GM18498 (cell line): ENCODE measurements around the gene SLC16A3.
"Not testable (repeated sequence)": the region's sequence is repeated elsewhere in the genome, so short reads cannot be mapped to it uniquely, and the experiment has no call there.

Experiments used
- ATAC-seq: cut with Tn5 transposase; IDR thresholded peaks from one replicate; pipeline ENCODE4 v1.9.1; 2021; ENCODE audit warnings: mild to moderate bottlenecking, moderate library complexity; ENCODE audit not compliant: unreplicated experiment

Gene SLC16A3

DNA sequence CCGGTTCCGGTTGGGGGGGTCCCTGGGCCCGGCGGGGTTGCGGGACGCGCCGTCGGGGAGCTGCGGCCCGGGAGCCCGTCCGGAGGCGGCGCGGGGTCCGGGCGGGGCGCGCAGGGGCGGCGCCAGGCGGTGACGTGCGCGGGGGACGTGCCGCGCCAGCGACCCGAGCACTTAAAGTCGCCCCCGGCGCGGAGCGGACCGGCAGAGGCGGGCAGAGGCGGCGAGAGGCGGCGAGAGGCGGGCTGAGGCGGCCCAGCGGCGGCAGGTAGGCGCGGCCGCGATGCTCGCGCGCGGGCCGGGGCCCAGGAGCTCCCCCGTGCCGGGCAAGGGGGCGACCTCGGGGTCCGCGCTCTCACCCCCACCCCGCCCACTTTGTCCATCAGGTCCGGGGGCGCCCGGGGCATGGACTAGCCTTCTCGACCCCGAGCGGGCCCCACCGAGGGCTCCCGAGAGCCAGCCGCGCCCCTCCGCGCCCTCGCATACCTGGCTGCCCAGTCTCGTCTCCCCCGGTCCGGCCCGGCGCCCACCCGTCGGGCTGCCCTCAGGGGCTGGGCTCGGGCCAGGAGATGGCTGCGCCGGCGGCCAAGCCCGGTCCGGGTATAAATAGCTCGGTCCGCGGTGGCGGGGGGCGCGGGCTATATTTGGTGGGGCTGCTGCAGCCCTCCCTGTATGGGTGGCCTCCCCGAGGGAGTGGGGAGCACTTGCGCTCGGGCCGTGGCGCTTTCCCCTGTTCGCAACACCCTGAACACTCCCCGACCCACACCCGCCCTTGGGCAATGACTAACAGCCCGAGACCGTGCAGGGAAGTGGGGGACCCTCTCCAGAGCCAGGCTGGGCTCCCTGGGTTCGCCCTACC lies at the start of gene SLC16A3:
Gene SLC16A3 (plus strand): TSS at position 201 of the 856 bp plus-strand sequence. CDS start 6,967 bp downstream, outside the sequence.
- peak; percentile 50 for ATAC-seq

DNA sequence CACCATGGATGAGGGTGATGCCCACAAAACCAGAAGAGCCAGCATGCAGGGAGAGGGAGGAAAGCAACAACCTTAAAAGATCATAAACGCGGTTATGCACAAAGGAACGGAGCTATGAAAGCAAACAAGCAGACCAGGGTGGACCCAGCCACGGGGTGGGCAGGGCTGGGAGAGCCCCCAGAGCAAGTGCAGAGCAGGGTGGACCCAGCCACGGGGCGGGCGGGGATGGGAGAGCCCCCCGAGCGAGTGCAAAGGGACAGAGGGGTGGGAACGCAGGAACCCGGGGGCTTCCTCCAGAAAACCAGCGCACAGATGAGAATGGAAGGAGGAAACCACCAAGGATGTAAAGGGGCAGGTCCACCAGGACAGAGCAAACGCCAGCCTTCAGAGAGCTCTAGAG lies 49.4 kb upstream of the SLC16A3 start:
- ATAC-seq, result no peak

DNA sequence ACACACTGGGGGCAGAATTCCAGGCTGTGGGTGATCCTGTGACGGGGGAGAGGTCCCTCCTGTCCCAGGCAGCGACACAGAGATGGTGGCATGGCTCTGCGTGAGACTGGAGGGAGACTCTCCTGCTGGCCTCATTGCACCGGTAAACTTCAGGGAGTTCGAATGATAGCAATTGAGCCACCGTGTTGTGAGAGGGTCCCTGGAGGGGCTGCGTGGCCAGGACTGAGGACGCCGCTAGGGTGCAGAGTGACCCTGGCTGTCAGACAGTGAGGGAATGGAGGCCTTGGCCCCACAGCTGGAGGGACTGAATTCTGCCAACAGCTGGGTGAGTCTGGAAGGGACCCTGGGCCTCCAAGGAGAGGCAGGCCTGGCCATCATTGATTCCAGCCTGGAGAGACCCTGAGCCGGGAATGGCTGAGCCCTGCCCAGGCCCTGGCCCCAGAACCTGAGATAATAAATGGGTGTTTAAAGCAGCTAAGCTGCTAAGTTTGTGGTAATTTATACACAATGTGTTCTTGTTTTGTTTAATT lies 48.8 kb upstream of the SLC16A3 start:
- ATAC-seq, result no peak

- no peak for ATAC-seq
Observed at GRCh38 chr17:82180776-82181528, 47.9 kb upstream of the SLC16A3 start.

DNA sequence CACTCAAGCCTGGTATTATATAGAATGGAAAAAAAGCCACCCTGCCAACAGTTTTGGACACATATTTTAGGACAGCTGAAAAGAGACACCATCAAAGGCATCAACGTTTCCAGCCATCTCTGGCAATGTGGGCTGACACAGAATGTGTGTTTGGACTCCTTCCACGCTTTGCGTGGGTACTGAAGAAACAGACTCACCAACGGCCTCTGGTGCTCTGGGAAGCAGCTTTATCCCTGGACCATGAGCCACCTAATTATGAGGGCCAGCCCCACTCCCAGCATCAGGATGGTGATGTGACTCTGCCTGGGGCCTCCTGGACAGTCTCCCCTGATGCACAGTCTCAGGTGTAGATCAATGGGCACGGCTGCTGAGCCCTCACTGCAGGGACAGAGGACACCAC lies 44.1 kb upstream of the SLC16A3 start:
- no peak for ATAC-seq

- no peak for ATAC-seq
Observed at GRCh38 chr17:82186221-82186620, 42.6 kb upstream of the SLC16A3 start.

GRCh38 chr17:82187500-82187899 lies 41.3 kb upstream of the SLC16A3 start:
- no peak for ATAC-seq

DNA sequence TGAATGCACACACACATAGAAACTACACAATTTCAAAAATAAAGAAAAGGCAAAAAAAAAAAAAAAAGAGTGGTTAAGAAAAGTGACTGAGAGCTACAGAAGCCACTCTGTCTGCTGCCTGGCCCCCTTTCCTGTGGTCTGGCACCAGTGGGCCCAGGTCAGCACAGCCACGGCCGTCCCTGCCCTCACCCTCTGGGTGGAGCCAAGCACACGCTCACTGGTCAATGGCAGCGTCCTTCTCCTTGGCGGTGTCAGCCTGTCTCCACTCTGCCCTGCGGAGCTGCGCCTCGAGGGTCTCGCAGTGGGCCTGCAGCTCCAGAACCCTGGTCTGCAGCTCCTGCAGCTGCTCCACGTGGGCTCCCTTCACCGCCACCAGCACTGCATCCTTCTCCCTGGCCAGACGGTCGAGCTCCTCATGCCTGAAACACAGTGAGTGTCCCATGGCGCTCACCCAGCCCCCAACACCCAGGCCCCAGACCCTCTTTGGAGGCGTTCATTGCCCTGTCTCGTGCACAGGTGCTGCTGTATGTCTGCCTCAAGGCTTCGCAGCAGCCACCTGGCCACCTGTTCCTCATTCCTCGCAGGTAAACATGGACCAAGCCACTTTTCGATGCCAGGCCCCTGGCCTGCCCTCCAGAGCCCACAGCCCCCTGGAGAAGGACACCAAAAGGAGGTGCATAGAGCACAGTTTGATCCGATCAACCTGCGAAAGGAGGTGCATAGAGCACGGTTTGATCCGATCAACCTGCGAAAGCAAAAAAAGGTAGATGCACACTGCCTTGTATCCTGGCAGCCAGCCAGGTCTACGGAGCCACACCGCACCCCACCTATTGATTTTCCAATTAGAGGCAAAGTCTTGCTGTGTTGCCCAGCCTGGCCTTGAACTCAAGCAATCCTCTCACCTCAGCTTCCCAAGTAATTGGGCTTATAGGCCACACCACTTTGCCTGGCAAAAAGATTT lies 40.6 kb upstream of the SLC16A3 start:
- no peak for ATAC-seq

DNA sequence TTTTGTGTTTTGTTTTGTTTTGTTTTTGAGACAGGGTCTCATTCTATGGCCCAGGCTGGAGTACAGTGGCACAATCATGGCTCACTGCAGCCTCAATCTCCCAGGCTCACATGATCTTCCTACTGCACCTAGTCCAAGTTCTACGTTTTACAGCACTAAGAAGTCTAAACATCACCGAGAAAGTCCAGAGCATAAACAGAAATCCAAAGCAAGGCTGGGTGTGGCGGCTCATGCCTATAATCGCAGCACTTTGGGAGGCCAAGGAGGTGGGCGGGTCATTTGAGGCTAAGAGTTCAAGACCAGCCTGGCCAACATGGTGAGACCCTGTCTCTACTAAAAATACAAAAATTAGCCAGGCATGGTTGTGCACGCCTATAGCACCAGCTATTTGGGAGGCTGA lies 35.8 kb upstream of the SLC16A3 start:
- not testable (repeated sequence) for ATAC-seq

- ATAC-seq, result no peak
Observed at GRCh38 chr17:82193520-82194220, 35.2 kb upstream of the SLC16A3 start.

- no peak for ATAC-seq
Observed at GRCh38 chr17:82194765-82195164, 34.1 kb upstream of the SLC16A3 start.

DNA sequence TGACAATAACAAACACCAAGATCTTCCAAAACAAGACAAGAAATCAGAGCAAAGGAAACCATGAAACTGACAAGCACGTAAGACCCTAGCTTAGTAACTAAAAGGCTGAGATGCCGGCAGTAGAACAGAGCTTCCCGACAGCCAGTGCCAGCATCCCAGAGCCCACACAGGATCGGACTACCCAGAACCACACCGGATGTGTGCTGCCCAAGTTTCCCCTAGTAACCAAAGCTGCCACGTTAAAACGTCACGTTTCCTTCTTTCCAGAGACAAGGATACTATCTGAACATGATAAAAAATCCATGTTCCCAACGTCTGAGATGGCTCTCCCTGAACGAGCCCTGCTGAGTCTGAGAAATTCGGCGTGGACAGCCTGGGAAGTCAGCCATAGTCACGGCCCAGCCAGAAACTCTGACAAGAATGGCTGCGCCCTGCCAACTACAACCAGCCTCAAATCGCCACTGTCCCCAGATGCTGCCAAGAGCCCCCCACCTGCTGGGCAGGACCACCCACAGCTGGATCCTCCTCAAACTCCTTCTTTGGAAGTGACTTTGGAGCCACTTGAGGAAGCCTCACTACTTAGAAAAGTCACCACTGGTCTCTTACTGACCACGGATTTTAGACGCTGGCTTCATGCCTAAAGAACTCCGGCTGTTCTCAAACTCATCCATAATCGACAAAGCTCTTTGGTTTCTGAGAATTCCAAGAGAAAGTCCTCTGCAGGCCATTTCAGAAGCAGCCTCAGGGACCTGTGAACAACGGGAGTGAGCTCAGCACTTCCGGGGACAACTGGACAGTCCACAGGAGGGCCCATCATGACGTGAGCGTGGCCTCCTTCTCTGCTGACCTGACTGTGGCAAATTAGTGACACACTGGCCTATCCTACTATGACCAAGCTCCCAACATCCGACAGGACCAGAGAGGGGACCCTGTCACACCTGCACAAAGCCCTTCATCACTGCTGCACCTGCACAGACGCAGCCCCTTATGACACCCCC lies 32.9 kb upstream of the SLC16A3 start:
- ATAC-seq, result no peak

DNA sequence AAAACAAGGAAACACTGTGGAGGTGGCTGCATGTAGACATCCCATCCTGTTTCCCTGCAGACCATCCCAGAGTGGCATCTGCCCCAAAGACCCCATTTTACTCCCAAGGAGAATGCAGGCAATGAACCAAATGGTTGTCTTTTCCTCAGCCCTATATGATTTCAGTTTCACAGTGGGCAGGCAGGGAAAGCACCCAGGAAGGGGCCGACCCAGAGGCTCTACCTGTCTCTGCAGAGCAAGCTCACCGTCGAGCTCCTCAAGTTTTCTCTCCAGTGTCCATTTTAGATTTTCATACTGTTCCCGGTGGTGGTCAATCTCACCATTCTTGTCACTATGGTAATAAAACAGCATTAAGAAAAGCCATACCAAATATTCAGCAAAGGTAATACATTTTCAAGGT lies 30.8 kb upstream of the SLC16A3 start:
- no peak for ATAC-seq

DNA sequence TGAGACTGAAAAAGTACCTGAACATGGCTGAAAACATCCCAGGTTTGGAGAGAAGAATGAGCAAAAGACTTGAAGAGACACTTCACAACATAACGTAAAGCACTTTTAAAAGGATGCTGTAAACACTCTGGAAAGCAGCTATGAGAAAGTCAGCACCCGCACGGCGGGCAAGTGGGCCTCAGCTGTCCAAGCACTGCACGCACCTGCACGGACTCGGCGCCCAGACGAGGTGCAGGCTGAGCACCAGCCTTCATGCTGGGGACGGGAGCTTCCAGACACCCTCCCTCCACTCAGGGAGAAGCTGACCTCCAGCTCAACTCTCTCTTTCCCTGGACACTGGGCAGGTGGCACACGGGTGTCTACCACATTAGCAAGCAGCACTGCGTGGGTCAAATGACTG lies 29.3 kb upstream of the SLC16A3 start:
- no peak for ATAC-seq

DNA sequence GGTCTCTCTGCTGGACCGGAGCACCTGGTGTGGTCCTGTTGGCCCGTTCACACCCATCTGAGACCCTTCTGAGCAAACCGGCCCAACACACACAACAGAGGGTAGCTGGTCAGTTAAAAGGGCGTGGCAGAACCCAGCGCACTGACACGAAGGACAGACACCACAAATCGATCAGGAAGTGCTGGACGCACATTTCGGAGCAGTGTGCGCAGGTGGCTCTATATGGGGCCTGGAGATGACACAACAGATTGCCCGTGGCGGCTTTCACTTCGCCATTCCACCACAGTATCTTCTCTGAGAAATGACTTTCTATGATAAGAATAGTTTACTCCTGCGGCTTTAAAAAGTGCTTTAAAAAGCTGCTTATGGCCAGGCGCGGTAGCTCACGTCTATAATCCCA lies 28.7 kb upstream of the SLC16A3 start:
- ATAC-seq, result no peak

DNA sequence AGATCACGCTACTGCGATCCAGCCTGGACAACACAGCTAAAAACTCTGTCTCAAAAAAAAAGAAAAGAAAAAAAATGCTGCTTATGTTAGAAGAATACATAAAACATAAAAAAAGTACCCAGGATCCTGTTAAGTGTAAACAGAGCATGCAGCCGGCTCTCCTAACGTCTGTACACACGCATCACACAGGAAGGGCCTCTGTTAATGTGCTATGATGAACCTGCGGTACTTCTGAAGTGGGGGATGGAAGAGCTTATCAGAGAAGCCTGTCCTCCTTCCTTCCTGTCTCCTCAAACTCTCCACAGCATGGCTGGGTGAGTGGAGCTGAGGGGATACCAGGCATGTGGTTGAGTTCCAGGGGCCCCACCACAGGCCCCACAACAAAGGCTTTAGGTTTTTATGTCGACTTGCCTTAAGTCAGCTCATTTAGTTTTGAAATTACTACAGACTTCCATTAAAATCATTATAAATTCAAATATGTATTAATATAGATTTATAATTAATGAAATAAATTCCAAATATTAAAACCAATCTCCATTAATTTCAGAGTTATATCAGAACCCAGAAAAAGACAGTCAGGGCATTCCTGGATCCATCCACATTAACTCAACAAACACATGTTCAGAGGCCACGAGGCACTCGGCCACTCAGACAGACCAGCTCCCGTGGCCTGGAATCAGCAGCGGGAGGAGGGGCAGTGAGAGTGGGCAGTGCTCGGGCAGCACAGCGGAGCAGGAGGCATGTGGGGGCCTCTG lies 27.9 kb upstream of the SLC16A3 start:
- no peak for ATAC-seq

DNA sequence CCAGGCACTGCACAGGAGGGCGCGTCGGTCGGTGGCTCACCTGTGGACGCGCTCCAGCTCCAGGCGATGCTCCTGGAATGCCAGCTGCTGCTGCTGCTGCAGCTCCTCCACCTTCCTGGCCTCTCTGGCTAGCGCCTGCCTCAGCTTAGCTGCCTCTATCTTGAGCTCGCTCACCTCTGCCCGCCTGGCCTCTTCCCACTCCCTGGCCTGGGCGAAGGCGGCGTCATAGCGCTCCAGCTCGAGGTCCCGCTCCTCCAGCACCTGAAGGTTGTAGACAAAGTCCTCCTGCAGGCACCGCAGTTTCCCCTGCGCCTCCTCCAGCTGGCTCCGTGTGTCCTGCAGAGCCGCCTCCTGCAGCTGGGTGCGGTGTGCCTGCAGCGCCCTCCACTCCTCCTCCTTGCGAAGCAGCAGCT lies 27.3 kb upstream of the SLC16A3 start:
- ATAC-seq, result no peak

DNA sequence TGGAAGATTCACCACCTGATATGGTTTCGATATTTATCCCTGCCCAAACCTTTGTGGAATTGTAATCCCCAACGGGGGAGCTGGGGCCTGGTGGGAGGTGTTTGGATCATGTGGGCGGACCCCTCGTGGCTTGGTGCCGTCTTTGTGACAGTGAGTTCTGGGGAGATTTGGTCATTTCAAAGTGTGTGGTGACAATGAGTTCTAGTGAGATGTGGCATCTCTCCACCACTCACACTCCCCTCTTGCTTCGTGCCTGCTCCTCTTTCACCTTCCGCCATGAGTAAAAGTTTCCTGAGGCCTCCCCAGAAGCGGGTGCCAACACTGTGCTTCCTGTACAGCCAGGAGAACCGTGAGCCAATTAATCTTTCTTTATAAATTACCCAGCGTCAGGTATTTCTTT lies 25.9 kb upstream of the SLC16A3 start:
- no peak for ATAC-seq
